HG02623 (cell line): Measurements from ENCODE around the gene RHBG.

Experiments
- ATAC-seq: cut with Tn5 transposase; IDR thresholded peaks from one replicate; pipeline ENCODE4 v1.9.1; 2021; ENCODE audit warnings: moderate library complexity; ENCODE audit not compliant: unreplicated experiment

Gene RHBG

GRCh38 chr1:156405670-156406069 lies 36.7 kb downstream of the RHBG start:
- ATAC-seq = no peak

DNA sequence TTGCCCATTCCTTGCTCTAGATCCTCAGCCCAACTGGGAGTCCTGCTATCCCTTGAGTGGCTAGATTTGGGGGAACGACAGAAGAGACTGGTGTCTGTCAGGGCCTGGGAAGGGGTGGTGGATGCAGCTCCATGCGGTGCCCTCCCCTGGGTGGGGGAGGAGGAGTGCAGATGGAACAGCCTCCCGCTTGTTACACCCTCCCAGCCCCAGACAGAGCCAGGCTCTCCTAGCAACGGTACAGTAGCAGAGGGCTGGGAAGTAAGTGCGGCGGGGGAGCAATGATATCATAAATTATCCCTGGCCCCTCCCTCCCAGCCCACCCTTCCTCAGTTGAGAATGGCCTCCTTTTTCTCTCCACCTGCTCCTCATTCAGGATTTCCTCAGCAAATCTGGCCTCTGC lies 37.2 kb downstream of the RHBG start:
- no peak for ATAC-seq

DNA sequence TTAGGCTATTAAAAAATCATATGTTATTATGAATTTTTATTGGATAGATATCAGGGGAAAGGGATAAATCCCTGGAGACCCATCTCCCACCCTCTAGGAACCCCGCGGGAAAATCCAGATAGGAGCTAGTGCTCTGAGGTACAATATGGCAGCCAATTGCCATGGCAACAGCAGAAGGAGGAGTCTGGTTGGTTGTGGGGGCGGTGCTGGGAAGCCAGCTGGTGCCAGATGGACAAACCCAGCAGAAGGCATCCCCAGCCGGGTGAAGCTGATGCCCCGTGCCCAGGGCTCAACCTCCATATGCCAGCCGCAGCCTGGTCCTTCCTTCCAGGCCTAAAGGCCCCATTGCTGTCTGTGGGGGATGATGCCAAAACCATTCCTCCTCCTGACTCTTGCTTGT lies 38.3 kb downstream of the RHBG start:
- ATAC-seq = no peak

DNA sequence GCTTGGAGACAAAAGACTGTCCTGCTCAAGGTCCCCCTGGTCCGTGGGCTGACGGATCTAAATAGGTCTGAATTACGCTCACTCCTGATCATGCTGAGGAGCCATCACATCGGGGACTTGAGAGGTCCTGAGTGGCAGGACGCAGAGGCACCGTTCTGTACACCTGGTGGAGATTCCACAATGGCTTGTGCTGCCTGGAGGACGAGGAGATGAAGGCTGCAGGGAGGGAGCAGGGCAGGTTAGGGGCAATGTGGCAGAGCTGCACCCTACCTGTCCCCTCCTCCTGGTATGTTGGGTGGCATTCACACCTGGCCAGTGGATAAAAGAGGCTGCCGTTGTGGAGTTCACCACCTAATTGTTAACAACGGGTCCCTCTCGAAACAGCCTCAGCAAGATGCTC lies 38.7 kb downstream of the RHBG start:
- no peak for ATAC-seq

DNA sequence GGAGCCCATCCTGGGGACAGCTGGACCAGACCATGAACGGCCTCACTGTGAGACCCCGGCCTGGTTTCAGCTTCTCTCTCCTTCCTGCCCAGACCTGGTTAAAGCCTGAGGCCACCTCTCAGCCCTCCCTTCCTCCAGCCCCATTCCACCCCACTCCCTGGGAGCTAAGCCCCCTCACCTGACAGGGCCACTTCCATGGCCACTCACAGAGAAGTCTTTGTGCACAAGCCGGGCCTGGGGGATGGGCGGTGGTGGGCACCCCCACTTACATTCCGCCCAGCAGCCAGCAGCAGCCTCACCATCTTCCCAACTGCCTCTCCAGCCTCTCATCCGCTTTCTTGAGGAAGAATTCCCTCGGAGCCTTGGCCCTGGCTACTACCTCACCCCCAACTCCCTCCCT lies 40.4 kb downstream of the RHBG start:
- no peak for ATAC-seq

- ATAC-seq = no peak
Observed at GRCh38 chr1:156410238-156410637, 41.2 kb downstream of the RHBG start.

- ATAC-seq = no peak
Observed at GRCh38 chr1:156410740-156411139, 41.7 kb downstream of the RHBG start.

GRCh38 chr1:156412653-156413321 lies 43.8 kb downstream of the RHBG start:
- no peak for ATAC-seq

DNA sequence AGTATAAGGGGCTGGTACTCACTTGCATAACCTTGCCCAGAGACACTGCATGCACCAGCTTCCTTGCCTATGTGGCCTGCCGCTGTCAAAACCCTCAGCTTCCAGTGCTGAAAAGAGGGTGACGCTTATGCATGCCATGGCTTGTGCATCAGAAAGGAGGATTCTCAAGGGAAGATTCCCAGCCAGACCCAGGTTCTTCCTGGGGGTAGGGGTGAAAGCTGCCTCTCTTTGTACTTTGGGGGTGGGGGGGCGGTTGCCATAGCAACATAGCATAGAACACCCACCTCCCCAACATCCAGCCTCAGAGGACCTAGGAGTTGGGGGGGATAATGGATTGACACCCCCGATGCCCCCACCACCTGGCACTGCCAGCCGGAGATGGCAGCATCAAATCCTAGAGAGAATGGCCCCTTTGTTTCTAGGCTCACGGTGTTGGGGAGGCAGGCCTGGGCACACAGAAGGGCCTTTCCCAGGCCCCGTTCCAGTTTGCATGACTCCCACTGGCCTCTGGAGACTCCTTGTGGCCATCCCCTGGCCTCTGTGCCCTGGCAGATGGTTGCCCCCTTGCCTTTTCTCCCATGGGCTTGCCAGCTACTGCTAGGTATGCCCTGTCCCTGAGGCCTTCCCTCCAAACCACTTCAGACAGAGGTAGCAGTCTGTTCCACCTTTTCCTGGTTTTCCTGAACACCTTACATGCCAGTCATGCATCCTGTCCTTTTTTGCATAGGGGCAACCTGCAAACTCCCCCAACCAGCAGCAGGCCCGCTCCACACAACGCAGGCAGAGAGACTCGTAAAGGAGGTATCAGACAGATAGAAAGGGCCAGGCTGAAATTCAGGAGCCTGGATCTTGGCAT lies 44.6 kb downstream of the RHBG start:
- ATAC-seq = no peak

DNA sequence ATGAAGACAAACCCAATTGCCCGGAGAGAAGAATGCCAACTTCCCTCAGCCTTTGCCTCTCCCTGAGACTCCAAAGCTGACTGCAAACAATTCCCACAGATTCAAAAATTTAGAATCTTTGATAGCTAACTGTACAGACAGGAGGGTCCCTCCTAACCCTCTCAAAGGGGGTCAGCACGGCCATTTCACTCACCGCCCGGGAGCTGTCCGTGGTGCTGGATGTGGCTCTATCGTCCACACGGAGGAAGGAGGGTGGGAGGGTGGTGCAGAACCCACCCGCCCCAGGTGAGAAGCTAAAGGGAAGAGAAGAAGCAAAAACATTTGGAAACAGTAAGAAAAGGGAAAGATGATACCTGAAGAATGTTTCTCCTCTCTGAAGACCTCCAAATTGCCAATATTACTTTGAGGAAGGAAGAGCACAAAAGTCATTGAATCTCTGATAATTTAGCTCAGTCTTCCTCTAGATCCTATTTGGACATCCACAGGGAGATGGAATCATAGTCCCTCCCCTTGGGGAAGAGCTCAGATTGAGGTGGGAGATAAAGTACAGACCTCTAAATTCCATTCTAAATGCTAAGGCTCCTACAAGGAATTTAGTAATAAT lies 45.6 kb downstream of the RHBG start:
- ATAC-seq = no peak

DNA sequence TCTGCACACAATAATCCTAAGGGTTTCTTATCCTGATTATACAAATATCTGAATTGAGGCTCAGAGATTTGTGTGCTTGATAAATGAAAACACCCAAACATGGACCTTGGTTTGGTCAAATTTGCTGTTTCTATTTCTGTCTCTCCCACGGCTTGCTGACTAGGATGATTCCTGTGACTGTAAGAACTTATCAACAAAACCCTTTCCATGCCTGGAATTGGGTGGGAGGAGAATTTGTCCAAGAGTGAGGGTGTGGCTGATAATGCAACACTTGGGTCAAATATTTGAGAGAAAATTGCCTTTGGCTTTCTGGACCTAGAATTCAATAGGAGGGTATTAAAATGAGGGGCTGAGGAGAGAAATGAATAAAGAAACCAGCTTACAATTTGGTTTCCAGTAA lies 48.0 kb downstream of the RHBG start:
- no peak for ATAC-seq

DNA sequence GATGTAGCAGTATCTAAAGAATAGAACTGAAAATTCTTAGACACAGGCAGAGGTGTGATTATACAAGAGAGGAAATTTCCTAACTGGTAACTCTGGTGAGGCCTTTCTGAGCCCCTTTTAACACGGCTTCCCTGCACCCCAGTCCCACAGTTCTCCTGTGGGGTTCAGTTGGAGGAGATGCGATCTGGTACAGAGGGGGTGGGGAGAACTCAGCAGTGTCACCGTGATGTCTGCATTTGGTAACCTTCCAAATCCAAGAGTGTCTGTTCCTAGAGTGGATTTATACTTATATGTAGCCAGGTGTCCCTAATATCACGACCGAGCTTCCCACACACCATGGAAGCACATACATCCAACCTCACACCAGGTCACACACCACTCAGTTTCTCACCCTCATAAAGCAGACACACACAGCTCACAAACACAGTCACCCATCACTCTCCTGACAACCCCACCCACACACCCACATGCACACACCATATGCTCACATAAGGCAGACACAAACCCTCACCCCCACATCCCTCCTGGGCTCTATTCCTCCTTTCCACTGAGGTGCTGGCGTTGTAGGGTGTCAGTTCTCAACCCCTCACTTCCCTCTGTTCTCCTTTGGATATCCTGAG lies 48.5 kb downstream of the RHBG start:
- ATAC-seq = no peak

DNA sequence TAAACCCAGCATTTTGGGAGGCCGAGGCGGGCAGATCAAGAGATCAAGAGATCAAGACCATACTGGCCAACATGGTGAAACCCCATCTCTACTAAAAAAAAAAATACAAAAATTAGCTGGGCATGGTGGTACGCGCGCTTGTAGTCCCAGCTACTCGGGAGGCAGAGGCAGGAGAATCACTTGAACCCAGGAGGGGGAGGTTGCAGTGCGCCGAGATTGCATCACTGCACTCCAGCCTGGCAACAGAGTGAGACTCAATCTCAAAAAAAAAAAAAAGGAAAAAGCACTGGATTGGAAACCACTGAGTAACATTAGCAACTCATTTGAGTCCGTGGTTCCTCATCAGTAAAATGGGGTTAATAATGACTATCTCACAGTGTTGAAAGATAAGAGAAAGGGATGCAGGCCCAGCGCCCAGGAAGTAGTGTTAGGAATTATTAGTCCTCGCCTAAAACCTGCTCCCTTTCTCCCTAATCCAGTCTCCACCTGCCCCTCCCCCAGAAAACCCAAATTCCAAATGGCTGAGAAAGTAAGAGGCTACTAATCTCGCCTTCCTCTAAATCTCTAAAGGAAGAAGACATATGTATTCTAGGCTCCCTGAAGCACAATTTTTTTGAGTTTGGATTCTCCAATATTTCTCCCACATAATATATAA lies 49.5 kb downstream of the RHBG start:
- no peak for ATAC-seq

DNA sequence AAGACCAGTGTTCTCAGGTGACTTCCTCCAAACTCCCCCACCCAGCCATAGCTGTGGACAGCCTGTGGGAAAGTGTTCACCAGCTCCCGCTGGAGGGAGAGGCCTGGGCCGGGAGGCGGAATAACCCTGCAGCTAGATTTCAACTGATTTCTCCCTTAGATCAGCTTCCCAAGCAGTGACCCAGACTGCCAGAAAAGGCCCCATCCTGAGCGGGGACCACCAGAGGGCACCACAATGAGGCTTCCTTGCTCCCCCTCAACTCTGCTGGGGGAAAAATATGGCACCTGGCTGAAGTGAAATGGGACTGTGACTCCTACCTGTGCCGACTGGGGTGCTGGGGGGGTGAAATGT lies 50.8 kb downstream of the RHBG start:
- ATAC-seq = peak; percentile 9

GRCh38 chr1:156420205-156421061 lies 51.4 kb downstream of the RHBG start:
- peak; percentile 36 for ATAC-seq

DNA sequence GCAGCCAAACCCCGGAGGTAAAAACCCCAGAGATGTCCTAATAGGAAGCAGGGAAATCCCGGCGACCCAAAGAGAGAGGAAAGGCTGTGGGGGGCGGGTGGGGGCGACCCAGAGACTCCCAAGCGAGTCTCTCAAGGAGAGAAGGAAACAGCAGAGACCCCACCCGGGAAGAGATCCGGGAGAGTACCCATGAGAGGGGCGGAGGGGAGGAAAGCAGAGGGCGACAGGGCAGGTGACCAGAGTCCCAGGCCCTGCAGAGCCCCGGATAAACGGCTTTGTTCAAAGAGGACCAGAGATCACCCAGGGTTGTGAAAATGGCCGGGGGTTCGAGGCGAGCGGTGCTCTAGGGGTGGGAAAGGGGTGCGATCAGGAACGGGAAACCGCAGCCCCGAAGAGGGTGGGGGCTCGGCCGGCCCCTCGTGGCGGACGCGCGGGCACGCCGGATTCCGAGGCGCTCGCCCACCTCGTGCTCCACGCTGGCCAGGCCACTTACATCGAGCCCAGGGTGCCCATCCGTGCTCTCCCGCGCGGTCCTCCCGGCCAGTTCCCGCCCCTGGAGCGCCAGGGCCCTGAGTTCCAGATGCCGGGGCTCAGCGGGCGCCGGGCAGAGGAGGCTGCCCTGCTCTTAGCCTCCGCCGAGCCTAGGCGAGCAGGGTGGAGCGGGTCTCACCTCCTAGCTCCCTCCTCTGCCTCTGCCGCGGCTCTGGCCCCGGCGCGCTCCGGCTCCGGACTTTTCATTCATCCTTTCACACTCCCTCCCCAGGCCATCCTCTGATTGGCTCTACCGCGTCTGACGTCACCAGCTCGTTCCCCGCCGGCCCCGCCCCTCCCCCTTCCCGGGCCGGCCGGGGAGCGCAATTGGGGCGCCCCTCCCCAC lies 52.3 kb downstream of the RHBG start:
- peak; percentile 70 for ATAC-seq

DNA sequence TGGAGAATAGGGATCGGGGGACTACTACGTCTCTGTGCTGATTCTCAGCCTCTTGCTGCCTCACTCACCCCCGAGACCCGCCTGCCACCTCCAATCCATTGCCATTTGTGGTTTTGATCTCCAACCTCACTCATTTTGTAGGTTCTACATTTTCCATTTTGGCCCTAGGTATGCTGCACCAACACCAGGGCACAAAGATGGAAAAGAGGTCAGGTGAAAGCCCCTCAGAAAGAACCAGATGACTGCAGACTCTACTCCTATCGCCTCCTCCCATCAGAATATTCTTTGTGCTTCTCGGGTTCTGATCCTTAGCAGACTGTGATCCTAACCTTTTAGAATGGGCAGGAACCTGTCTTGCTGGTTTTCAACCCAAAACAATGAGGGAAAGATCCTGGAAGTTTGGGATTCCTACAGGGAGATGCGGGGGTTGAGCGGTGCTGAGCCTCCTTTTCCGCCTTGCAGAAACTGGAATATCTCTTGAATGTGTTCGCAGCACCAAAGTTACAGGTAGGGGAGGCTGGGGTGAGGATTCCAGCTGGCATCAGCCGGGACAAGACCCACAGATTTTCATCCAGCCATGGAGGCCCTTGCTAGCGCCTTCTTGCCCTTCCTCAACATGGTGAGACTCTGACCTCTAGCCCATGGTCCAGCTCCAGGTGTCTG lies 53.1 kb downstream of the RHBG start:
- no peak for ATAC-seq

DNA sequence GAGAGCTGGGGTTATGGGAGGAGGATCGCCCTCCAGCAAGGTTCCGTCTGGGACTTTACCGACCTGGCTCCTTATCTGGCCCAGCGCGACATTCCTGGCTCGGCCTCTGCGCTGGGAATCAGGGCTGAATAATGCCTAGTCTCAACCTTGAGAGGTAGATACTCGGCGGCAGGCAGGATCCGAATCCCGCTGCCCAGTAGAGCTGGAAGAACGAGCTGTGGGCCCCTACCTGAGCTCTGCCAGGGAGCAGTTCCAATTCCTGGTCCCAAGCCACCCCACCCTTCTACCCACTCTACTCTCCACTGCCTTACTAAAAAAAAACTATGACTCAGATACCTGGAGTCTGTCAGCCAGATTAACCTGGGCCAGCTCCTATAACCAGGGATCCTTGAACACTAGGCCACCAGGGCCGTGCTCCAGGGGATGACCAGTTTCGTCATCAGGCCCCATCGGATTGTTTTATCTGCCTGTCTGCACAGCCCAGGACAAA lies 53.6 kb downstream of the RHBG start:
- no peak for ATAC-seq
